Keratinocyte (primary cell): ENCODE data around the gene TNFRSF6B. TPM values are rescaled to one million over a fixed set of nuclear protein-coding genes. Genes with fewer than 3 reads are reported as not detected.

ENCODE experiments used
- DNase-seq: peaks from one replicate; pipeline ENCODE4 v3.0.0-alpha.2; 2011; ENCODE audit warnings: low read depth, missing footprints, low spot score
- FAIRE-seq: peaks from 2 replicates; lab custom pipeline; 2011; peaks lifted over from hg19 to GRCh38; lab: Jason Lieb, UNC
- H2AFZ ChIP-seq: 2 replicates; pipeline ENCODE4 v1.6.0; 2012; ENCODE audit warnings: low read length, control low read depth, inconsistent platforms; ENCODE audit not compliant: control insufficient read depth
- H3K27ac ChIP-seq: 2 replicates; pipeline ENCODE4 v1.5.1; 2011; ENCODE audit warnings: low read length; ENCODE audit not compliant: control insufficient read depth, insufficient read depth
- H3K27me3 ChIP-seq: 3 replicates; pipeline ENCODE4 v1.6.0; 2011; ENCODE audit warnings: low read length; ENCODE audit not compliant: control insufficient read depth, insufficient read depth; ENCODE audit errors: extremely low read depth
- H3K36me3 ChIP-seq, 2 experiments: 2 replicates in 1 of 2; 3 replicates in 1 of 2; pipeline ENCODE4 v1.5.1; 2011; ENCODE audit warnings: low read length in 2 of 2, mild to moderate bottlenecking in 1 of 2; ENCODE audit not compliant: control insufficient read depth in 2 of 2, insufficient read depth in 2 of 2; ENCODE audit errors: extremely low read depth in 1 of 2
- H3K4me1 ChIP-seq: 3 replicates; pipeline ENCODE4 v1.5.1; 2011; ENCODE audit warnings: low read length; ENCODE audit not compliant: control insufficient read depth, insufficient read depth; ENCODE audit errors: extremely low read depth
- H3K4me2 ChIP-seq: 3 replicates; pipeline ENCODE4 v1.6.0; 2011; ENCODE audit warnings: low read depth, low read length; ENCODE audit not compliant: control insufficient read depth, insufficient read depth; ENCODE audit errors: extremely low read depth
- H3K4me3 ChIP-seq, 3 experiments: fragments of 200-600 bp in 1 of 3; sonication (generic) in 1 of 3; 2 replicates in 2 of 3; 3 replicates in 1 of 3; pipeline ENCODE4 v1.5.1; 2011 to 2016; ENCODE audit warnings: low read length in 3 of 3, mild to moderate bottlenecking in 3 of 3, control low read depth in 2 of 3, inconsistent platforms in 1 of 3, low read depth in 1 of 3, mixed read lengths in 1 of 3, mixed run types in 1 of 3, moderate library complexity in 1 of 3; ENCODE audit not compliant: control insufficient read depth in 2 of 3, insufficient read depth in 2 of 3; ENCODE audit errors: extremely low read depth in 1 of 3
- H3K79me2 ChIP-seq: 2 replicates; pipeline ENCODE4 v1.6.0; 2012; ENCODE audit warnings: low read length; ENCODE audit not compliant: control insufficient read depth, insufficient read depth
- H3K9ac ChIP-seq: 3 replicates; pipeline ENCODE4 v1.6.0; 2011; ENCODE audit warnings: low read length; ENCODE audit not compliant: control insufficient read depth, insufficient read depth; ENCODE audit errors: extremely low read depth
- H3K9me1 ChIP-seq: 3 replicates; pipeline ENCODE4 v1.6.0; 2011; ENCODE audit warnings: low read length; ENCODE audit not compliant: control insufficient read depth, insufficient read depth; ENCODE audit errors: extremely low read depth
- H3K9me3 ChIP-seq: 2 replicates; pipeline ENCODE4 v1.5.1; 2012; ENCODE audit warnings: low read depth, low read length; ENCODE audit not compliant: control insufficient read depth
- H4K20me1 ChIP-seq: 3 replicates; pipeline ENCODE4 v1.6.0; 2011; ENCODE audit warnings: low read length; ENCODE audit not compliant: control insufficient read depth, insufficient read depth; ENCODE audit errors: extremely low read depth
- CTCF ChIP-seq, 3 experiments: IDR thresholded peaks in 1 of 3; conservative IDR thresholded peaks in 1 of 3; optimal IDR thresholded peaks in 1 of 3; 2 replicates in 2 of 3; 3 replicates in 1 of 3; pipeline versions ENCODE3 to v1.5.1; 2011; ENCODE audit warnings: low read length in 3 of 3, mild to moderate bottlenecking in 3 of 3, moderate library complexity in 2 of 3, control low read depth in 1 of 3, inconsistent platforms in 1 of 3; ENCODE audit not compliant: insufficient read depth in 2 of 3; ENCODE audit errors: extremely low read depth in 1 of 3
- EZH2 ChIP-seq: IDR thresholded peaks from one replicate; pipeline ENCODE4 v1.6.1; 2012; ENCODE audit warnings: inconsistent platforms, mild to moderate bottlenecking, low read length, moderate library complexity
- dilution Hi-C: fragments of 300-500 bp; cut with MboI; formaldehyde crosslinking; loops from one replicate; pipeline ENCODE4 v1.7.0; 2020; ENCODE audit warnings: low sequenced_read_pairs; ENCODE audit not compliant: extremely low pct_ligation_motif_present
- polyA plus RNA-seq, 5 experiments: library from polyadenylated mRNA; depleted of rRNA in 3 of 5; stranded (reverse) in 3 of 5; stranded (forward) in 1 of 5; unstranded in 1 of 5; fragments of >200 nt; gene quantifications; 1 replicate in 1 of 5; 2 replicates in 3 of 5; 3 replicates in 1 of 5; pipeline versions ENCODE4 v1.2.1 to v1.2.3, GENCODE V29; 2011 to 2012; ENCODE audit warnings: missing spikeins in 2 of 5, low read depth in 1 of 5, low replicate concordance in 1 of 5

Gene TNFRSF6B
- polyA plus RNA-seq, 1 donor (not counting 4 experiments of a cell fraction or from before 2014, with no cell fraction given), result 51.9 TPM

DNA sequence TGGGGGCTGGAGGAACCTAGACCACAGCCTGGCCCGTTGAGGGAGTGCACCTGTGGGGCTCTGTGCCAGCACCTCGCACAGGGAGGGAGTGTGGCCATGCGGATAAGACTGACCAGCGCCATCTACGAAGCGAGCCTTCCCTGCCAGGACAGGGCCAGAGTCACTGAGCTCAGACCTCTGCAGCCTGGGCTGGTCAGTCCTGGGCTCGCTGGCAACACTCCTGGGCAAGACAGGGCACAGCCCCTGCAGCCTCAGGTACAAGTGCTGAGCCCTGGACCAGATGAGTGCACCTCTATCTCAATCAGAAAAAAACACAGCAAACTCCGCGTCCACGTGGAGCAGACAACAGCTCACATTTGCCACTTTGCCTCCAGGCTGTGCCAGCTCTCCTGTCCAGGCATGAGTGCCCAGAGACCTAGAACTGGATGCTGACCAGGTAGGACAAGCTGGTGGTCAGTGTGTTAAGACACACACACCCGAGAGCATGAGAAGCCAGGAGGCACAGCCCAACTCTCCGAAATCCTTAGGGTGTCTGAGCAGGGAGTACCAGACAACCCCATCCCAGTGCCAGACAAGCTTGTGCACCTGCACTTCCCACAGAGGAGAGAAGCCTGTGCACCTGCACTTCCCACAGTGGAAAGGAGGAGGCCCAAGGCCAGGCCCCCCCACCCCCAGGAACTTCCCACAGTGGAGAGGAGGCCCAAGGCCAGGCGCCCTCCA, 6.5 kb downstream of the TNFRSF6B start:
- TF ChIP-seq CTCF (optimal IDR thresholded peaks at IDR 0.05 in 1 of 3, IDR thresholded peaks at IDR 0.05 in 1 of 3, conservative IDR thresholded peaks at IDR 0.05 in 1 of 3; ENCODE audit: extremely low read depth in 1 of 3, insufficient read depth in 2 of 3, low read length in 3 of 3) (no peak), EZH2 (no peak)
- no peak for DNase-seq
- peaks cover 17 to 26% of the 10 kb centered on the region in 2 experiments for H3K36me3 ChIP-seq

DNA sequence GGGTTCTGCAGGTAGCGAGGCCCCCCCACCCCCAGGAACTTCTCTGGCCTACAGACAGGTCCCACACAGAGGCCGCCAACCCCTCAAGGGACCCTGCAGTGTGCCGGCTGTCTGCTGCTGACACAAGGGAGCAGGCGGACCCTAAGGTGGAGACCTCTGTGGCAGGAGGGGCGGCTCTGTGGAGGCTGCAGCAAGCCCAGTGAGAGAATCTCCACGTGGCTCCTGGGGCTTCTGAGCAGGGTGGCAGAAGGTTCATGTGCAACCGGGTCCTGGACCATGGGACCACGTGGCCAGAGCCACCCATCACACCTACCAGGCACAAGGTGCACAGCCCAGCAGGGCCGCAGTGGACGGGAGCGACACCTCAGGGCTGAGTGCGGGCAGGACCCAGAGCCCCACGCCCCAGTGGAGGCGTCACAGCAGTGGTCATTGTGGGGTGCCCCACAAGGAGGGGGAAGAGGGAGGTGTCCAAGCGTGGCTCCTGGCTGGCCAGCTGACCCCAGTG, 7.1 kb downstream of the TNFRSF6B start:
- FAIRE-seq, result no peak
- no peak for TF ChIP-seq EZH2
- no peak for TF ChIP-seq CTCF (optimal IDR thresholded peaks at IDR 0.05 in 1 of 3, IDR thresholded peaks at IDR 0.05 in 1 of 3, conservative IDR thresholded peaks at IDR 0.05 in 1 of 3; ENCODE audit: extremely low read depth in 1 of 3, insufficient read depth in 2 of 3, low read length in 3 of 3)
- H3K9ac ChIP-seq, result no peak overlapping the region
- H3K27me3 ChIP-seq, result no peaks in the 10 kb centered on the region
- no peak overlapping the region for H3K4me3 ChIP-seq
- H3K36me3 ChIP-seq, result peaks cover 17 to 25% of the 10 kb centered on the region in 2 experiments
- no peak overlapping the region for H3K4me2 ChIP-seq
- no peak overlapping the region for H2AFZ ChIP-seq
- peaks cover 26% of the 10 kb centered on the region for H3K4me1 ChIP-seq
- dilution Hi-C loops, result no loop called here
- peaks cover 4% of the 10 kb centered on the region for H4K20me1 ChIP-seq
- no peaks in the 10 kb centered on the region for H3K9me1 ChIP-seq
- no peak for DNase-seq
- no peak overlapping the region for H3K27ac ChIP-seq
- H3K9me3 ChIP-seq, result no peaks in the 10 kb centered on the region
- H3K79me2 ChIP-seq, result peaks cover 34% of the 10 kb centered on the region

More for the DNA sequence above, 6.5 kb downstream of the TNFRSF6B start:
- Histone ChIP-seq H3K9me3 (no peaks in the 10 kb centered on the region), H4K20me1 (peaks cover 4% of the 10 kb centered on the region), H3K27ac (no peak overlapping the region), H3K4me3 (no peak overlapping the region), H3K9me1 (no peaks in the 10 kb centered on the region), H3K27me3 (no peaks in the 10 kb centered on the region), H2AFZ (no peak overlapping the region), H3K79me2 (peaks cover 31% of the 10 kb centered on the region), H3K4me1 (peaks cover 31% of the 10 kb centered on the region), H3K4me2 (no peak overlapping the region), H3K9ac (no peak overlapping the region)
- dilution Hi-C loops, result no loop called here
- FAIRE-seq, result no peak
